ENCODE results near the gene SDHA. TPM values are rescaled to one million over a fixed set of nuclear protein-coding genes. Genes with fewer than 3 reads are reported as not detected.

Gene SDHA
- total and polyA plus RNA-seq, 2 of the 13 experiments (the other 11 are each of a cell fraction or from before 2014, with no cell fraction given), result 185 to 240 TPM

DNA sequence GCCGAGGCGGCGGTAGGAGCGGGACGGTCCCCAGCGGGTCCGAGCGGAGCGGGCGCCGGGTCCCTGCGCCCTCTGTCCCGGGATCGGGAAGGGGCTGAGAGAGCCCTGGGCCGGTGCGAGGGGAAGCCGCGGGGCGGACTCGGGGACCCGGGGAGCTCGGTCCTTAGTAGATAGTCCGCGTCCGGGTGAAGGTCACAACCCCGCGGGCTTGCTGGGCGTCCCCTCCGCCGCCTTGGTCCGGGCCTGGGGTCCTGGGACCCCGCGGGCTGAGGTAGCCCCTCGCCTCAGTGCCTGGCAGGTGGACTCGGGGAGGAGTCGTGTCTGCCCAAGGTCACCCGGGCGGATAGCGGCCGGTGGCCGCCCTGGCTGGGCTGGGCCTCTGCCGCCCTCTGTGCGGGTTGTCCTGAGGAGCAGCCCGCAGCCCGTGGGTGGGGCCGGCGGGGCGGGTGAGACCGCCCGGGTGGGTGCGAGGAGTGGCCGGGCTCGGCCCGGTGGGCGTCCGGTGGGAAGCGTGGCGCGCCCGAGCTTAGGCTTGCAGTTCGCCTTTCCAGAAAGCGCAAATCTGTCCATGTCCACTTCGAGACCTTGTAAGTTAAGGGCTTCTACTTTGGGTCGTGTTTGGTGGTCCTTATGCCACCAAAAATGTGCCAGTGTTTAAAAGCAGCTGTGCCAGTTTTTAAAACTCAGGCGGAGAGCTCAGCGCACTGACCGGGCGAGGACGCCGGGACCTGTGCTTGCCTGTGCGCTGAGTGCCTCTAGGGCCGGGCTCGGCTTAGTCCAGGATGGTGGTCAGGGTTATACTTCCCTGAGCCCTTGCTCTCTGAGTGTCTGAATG, 554 bp downstream of the SDHA start:
- in situ Hi-C loops (cut with HindIII; ENCODE audit: extremely low pct_ligation_motif_present, low pct_unique_long_range_greater_than_20kb) (no loop called here), intact Hi-C loops (cut with micrococcal nuclease; ENCODE audit: unreplicated experiment) (loop anchor here (2.0 to 10.0 kb wide), 4 partner anchors 30 to 726 kb away; partner anchors contain the start of genes EXOC3 and PDCD6)
- Histone ChIP-seq H3K4me3 (replicated peaks in 1 of 3; ENCODE audit: insufficient read depth in 1 of 3, low read depth in 2 of 3, low read length in 3 of 3) (peak overlapping the region; percentile 81 to 99 (median 93)), H3K9ac (ENCODE audit: insufficient read depth, low read depth, low read length) (peak overlapping the region; percentile 93), H3K4me1 (ENCODE audit: insufficient read depth, low read length) (peaks cover 31% of the 10 kb centered on the region), H3K36me3 (replicated peaks in 1 of 2; ENCODE audit: control insufficient read depth in 1 of 2, insufficient read depth in 2 of 2, low read length in 2 of 2) (peaks cover under 1 to 5% of the 10 kb centered on the region in 2 experiments; a peak in 3 of 5 replicates), H3K79me2 (ENCODE audit: insufficient read depth, low read length) (peaks cover 69% of the 10 kb centered on the region), H4K20me1 (ENCODE audit: insufficient read depth, low read length) (peaks cover 42% of the 10 kb centered on the region), H2AFZ (ENCODE audit: low read length) (no peak overlapping the region), H3K27me3 (ENCODE audit: control insufficient read depth in 1 of 2, insufficient read depth in 2 of 2, low read length in 2 of 2) (no peaks in the 10 kb centered on the region), H3K9me3 (ENCODE audit: low read length) (no peaks in the 10 kb centered on the region), H3K4me2 (ENCODE audit: low read depth, low read length) (peak overlapping the region; percentile 94), H3K27ac (ENCODE audit: extremely low read length, insufficient read depth, low read length) (peak overlapping the region; percentile 81)
- ATAC-seq, result peak; percentile 85
- BruUV-seq (replicated peaks), result no TSS peak
- ChIA-PET POLR2A (interaction anchor here (1.4 to 2.4 kb wide), 2 partner anchors 15 to 52 kb away, joined by 4 to 15 read pairs; partner anchors contain the start of gene PDCD6), CTCF (ENCODE audit: low intra/inter-chr PET ratio, low total read pairs) (interaction anchor here (0.8 kb wide), 1 partner anchor 30 kb away, joined by 3 read pairs; no protein-coding TSS in a partner anchor)
- no peak for FAIRE-seq
- DNase-seq (ENCODE audit: low spot score), result peak; percentile 24
- 2% methylated on average over 6 of the region's 73 CpGs for WGBS (ENCODE audit: low lambda C conversion rate)
- TF ChIP-seq MED8 (CRISPR knock-in tag; IDR thresholded peaks at IDR 0.05; ENCODE audit: insufficient replicate concordance) (peak; percentile 37), HOXA5 (CRISPR knock-in tag; IDR thresholded peaks at IDR 0.05) (peak; percentile 43; the same call in 1 of the 2 replicates), GLI4 (CRISPR knock-in tag; IDR thresholded peaks at IDR 0.05; ENCODE audit: borderline replicate concordance) (0 out of 2 replicates have a peak, but pooled peaks have one; percentile 55), XRCC5 (optimal IDR thresholded peaks at IDR 0.05; ENCODE audit: low read length) (no peak), ASH2L (IDR thresholded peaks at IDR 0.05; ENCODE audit: insufficient read length, low read depth, low read length) (peak; percentile 50), PHF8 (CRISPR knock-in tag; IDR thresholded peaks at IDR 0.05) (peak; percentile 42), KDM5B (CRISPR knock-in tag; IDR thresholded peaks at IDR 0.05; ENCODE audit: borderline replicate concordance) (0 out of 2 replicates have a peak, but pooled peaks have one; percentile 23), ZNF430 (CRISPR knock-in tag; IDR thresholded peaks at IDR 0.05) (peak; percentile 38; the same call in 1 of the 2 replicates), SP4 (CRISPR knock-in tag; IDR thresholded peaks at IDR 0.05) (peak; percentile 40; the same call in 1 of the 2 replicates)
- TF ChIP-seq, protein P1, sequence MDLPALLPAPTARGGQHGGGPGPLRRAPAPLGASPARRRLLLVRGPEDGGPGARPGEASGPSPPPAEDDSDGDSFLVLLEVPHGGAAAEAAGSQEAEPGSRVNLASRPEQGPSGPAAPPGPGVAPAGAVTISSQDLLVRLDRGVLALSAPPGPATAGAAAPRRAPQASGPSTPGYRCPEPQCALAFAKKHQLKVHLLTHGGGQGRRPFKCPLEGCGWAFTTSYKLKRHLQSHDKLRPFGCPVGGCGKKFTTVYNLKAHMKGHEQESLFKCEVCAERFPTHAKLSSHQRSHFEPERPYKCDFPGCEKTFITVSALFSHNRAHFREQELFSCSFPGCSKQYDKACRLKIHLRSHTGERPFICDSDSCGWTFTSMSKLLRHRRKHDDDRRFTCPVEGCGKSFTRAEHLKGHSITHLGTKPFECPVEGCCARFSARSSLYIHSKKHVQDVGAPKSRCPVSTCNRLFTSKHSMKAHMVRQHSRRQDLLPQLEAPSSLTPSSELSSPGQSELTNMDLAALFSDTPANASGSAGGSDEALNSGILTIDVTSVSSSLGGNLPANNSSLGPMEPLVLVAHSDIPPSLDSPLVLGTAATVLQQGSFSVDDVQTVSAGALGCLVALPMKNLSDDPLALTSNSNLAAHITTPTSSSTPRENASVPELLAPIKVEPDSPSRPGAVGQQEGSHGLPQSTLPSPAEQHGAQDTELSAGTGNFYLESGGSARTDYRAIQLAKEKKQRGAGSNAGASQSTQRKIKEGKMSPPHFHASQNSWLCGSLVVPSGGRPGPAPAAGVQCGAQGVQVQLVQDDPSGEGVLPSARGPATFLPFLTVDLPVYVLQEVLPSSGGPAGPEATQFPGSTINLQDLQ (CRISPR knock-in tag; IDR thresholded peaks at IDR 0.05), result peak; percentile 75; the same call in 1 of the 2 replicates
- TF ChIP-seq, protein P2, sequence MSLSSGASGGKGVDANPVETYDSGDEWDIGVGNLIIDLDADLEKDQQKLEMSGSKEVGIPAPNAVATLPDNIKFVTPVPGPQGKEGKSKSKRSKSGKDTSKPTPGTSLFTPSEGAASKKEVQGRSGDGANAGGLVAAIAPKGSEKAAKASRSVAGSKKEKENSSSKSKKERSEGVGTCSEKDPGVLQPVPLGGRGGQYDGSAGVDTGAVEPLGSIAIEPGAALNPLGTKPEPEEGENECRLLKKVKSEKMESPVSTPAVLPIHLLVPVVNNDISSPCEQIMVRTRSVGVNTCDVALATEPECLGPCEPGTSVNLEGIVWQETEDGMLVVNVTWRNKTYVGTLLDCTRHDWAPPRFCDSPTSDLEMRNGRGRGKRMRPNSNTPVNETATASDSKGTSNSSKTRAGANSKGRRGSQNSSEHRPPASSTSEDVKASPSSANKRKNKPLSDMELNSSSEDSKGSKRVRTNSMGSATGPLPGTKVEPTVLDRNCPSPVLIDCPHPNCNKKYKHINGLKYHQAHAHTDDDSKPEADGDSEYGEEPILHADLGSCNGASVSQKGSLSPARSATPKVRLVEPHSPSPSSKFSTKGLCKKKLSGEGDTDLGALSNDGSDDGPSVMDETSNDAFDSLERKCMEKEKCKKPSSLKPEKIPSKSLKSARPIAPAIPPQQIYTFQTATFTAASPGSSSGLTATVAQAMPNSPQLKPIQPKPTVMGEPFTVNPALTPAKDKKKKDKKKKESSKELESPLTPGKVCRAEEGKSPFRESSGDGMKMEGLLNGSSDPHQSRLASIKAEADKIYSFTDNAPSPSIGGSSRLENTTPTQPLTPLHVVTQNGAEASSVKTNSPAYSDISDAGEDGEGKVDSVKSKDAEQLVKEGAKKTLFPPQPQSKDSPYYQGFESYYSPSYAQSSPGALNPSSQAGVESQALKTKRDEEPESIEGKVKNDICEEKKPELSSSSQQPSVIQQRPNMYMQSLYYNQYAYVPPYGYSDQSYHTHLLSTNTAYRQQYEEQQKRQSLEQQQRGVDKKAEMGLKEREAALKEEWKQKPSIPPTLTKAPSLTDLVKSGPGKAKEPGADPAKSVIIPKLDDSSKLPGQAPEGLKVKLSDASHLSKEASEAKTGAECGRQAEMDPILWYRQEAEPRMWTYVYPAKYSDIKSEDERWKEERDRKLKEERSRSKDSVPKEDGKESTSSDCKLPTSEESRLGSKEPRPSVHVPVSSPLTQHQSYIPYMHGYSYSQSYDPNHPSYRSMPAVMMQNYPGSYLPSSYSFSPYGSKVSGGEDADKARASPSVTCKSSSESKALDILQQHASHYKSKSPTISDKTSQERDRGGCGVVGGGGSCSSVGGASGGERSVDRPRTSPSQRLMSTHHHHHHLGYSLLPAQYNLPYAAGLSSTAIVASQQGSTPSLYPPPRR (CRISPR knock-in tag; IDR thresholded peaks at IDR 0.05; ENCODE audit: borderline replicate concordance), result no peak
- TF ChIP-seq, protein P3, sequence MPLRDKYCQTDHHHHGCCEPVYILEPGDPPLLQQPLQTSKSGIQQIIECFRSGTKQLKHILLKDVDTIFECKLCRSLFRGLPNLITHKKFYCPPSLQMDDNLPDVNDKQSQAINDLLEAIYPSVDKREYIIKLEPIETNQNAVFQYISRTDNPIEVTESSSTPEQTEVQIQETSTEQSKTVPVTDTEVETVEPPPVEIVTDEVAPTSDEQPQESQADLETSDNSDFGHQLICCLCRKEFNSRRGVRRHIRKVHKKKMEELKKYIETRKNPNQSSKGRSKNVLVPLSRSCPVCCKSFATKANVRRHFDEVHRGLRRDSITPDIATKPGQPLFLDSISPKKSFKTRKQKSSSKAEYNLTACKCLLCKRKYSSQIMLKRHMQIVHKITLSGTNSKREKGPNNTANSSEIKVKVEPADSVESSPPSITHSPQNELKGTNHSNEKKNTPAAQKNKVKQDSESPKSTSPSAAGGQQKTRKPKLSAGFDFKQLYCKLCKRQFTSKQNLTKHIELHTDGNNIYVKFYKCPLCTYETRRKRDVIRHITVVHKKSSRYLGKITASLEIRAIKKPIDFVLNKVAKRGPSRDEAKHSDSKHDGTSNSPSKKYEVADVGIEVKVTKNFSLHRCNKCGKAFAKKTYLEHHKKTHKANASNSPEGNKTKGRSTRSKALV (CRISPR knock-in tag; IDR thresholded peaks at IDR 0.05), result 0 out of 2 replicates have a peak, but pooled peaks have one; percentile 64
